Astrocyte (in vitro differentiated cells and primary cell): Measurements from ENCODE around the gene ASAP2.

Source experiments
- CTCF ChIP-seq: IDR thresholded peaks from 2 replicates; pipeline ENCODE4 v1.5.1; 2011; ENCODE audit warnings: low read depth, mild to moderate bottlenecking, inconsistent platforms, low read length, moderate library complexity; ENCODE audit not compliant: insufficient read depth
- EZH2 ChIP-seq: IDR thresholded peaks from 2 replicates; pipeline ENCODE4 v1.6.1; 2012; ENCODE audit warnings: mild to moderate bottlenecking, low read length, inconsistent platforms; ENCODE audit not compliant: insufficient read depth

- TF ChIP-seq CTCF, result no peak
- no peak for TF ChIP-seq EZH2
These were observed 53.9 kb downstream of the ASAP2 start for GRCh38 chr2:9260464-9260918.
